Activated CD4-positive, alpha-beta T cell treated with anti-CD3 and anti-CD28 coated beads for 36 hours (primary cell): Measurements from ENCODE around the gene PUS3. TPM values are rescaled to one million over a fixed set of nuclear protein-coding genes. Genes with fewer than 3 reads are reported as not detected.
"Not testable (repeated sequence)": the region's sequence is repeated elsewhere in the genome, so short reads cannot be mapped to it uniquely, and the experiment has no call there.

Experiments used
- ATAC-seq: fragments of 200-7000 bp; cut with Tn5 transposase; one replicate; pipeline ENCODE4 v1.10.0; 2021; ENCODE audit warnings: mild to moderate bottlenecking, moderate library complexity
- CTCF ChIA-PET: fragments of 350-600 bp; sonication (Branson Sonifier 250); formaldehyde crosslinking; loops from one replicate; lab custom pipeline; 2021; ENCODE audit warnings: antibody characterized with exemption; lab: Charles Lee
- POLR2A ChIA-PET: fragments of 350-600 bp; sonication (Branson Sonifier 250); formaldehyde crosslinking; loops from one replicate; lab custom pipeline; 2021; ENCODE audit warnings: antibody characterized with exemption, inconsistent platforms; lab: Charles Lee
- DNase-seq: peaks from one replicate; pipeline ENCODE4 v3.0.0-alpha.2; 2020
- H3K27ac Mint-ChIP-seq: one replicate; pipeline ENCODE4 v1.8.0; 2021; ENCODE audit warnings: mixed read lengths
- H3K27me3 Mint-ChIP-seq: one replicate; pipeline ENCODE4 v1.8.0; 2021; ENCODE audit warnings: mixed read lengths
- H3K36me3 Mint-ChIP-seq: one replicate; pipeline ENCODE4 v1.8.0; 2021; ENCODE audit warnings: low read depth, mixed read lengths
- H3K4me1 Mint-ChIP-seq: one replicate; pipeline ENCODE4 v1.8.0; 2021; ENCODE audit warnings: mixed read lengths
- H3K4me3 Mint-ChIP-seq: one replicate; pipeline ENCODE4 v1.8.0; 2021; ENCODE audit warnings: mild to moderate bottlenecking, moderate library complexity, mixed read lengths
- H3K9me3 Mint-ChIP-seq: one replicate; pipeline ENCODE4 v1.8.0; 2021; ENCODE audit warnings: low read depth, mixed read lengths
- intact Hi-C, 2 experiments: fragments of 100-400 bp; cut with DNase I in 1 of 2; cut with micrococcal nuclease in 1 of 2; formaldehyde crosslinking; loops; one replicate each; pipeline versions ENCODE4 v1.14.2 to v1.15.1; 2022 to 2024; cut with DNase I, micrococcal nuclease
- total RNA-seq, 2 experiments: library from RNA; stranded (reverse); gene quantifications; one replicate each; pipeline ENCODE4 v1.2.3, GENCODE V29; 2021

PUS3 gene
- total RNA-seq, 2 experiments from 2014 or later, result 14.3 to 19.9 TPM

DNA sequence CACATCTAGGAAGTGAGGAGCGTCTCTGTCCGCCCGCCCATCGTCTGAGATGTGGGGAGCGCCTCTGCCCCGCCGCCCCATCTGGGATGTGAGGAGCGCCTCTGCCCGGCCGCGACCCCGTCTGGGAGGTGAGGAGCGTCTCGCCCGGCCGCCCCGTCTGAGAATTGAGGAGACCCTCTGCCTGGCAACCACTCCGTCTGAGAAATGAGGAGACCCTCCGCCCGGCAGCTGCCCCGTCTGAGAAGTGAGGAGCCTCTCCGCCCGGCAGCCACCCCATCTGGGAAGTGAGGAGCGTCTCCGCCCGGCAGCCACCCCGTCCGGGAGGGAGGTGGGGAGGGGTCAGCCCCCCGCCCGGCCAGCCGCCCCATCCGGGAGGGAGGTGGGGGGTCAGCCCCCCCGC lies 40.2 kb downstream of the PUS3 start:
- DNase-seq, H3K27me3 Mint-ChIP-seq, intact Hi-C loops, POLR2A ChIA-PET, H3K9me3 Mint-ChIP-seq, H3K36me3 Mint-ChIP-seq, CTCF ChIA-PET, H3K4me3 Mint-ChIP-seq, H3K27ac Mint-ChIP-seq, H3K4me1 Mint-ChIP-seq, ATAC-seq: not testable (repeated sequence)

DNA sequence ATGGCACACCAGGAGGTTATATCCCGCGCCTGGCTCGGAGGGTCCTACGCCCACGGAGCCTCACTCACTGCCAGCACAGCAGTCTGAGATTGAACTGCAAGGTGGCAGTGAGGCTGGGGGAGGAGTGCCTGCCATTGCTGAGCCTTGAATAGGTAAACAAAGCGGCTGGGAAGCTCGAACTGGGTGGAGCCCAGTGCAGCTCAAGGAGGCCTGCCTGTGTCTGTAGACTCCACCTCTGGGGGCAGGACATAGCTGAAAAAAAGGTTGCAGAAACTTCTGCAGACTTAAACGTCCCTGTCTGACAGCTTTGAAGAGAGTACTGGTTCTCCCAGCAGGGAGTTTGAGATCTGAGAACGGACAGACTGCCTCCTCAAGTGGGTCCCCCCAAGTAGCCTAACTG lies 45.3 kb downstream of the PUS3 start:
- H3K9me3 Mint-ChIP-seq, CTCF ChIA-PET: not testable (repeated sequence)

DNA sequence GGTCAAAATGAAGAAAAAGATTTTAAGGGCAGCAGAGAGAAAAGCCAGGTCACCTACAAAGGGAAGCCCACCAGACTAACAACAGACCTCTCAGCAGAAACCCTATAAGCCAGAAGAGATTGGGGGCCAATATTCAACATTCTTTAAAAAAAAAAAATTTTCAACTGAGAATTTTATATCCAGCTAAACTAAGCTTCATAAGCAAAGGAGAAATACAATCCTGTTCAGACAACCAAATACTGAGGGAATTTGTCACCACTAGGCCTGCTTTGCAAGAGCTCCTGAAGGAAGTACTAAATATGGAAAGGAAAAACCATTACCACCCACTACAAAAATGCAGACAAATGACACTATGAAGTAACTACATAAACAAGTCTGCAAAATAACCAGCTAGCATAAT lies 56.8 kb downstream of the PUS3 start:
- Mint-ChIP-seq H3K27ac (no peak overlapping the region), H3K4me1 (no peaks in the 10 kb centered on the region), H3K9me3 (peaks cover 25% of the 10 kb centered on the region), H3K27me3 (peaks cover 4% of the 10 kb centered on the region), H3K36me3 (peaks cover 10% of the 10 kb centered on the region), H3K4me3 (no peak overlapping the region)
- ChIA-PET POLR2A (no interaction called here), CTCF (no interaction called here)
- ATAC-seq (no peak), DNase-seq (no peak)
- intact Hi-C loops, result no loop called here

More for the DNA sequence above, 45.3 kb downstream of the PUS3 start:
- POLR2A ChIA-PET, ATAC-seq, H3K4me3 Mint-ChIP-seq, H3K4me1 Mint-ChIP-seq, DNase-seq, H3K36me3 Mint-ChIP-seq, intact Hi-C loops, H3K27ac Mint-ChIP-seq: not testable (repeated sequence)
- peaks cover 14% of the 10 kb centered on the region for H3K27me3 Mint-ChIP-seq

Other genes starting within 250 kb of the PUS3 start
- gene ACRV1, start 222.4 kb downstream of the PUS3 start, total RNA-seq, result not detected
- not detected for gene PATE1, start 156.9 kb downstream of the PUS3 start, total RNA-seq
- under 1 TPM in 1 of 2 experiments, not detected in 1; 0.16 TPM for gene PATE2, start 124.4 kb downstream of the PUS3 start, total RNA-seq
- not detected for gene PATE3, start 115.1 kb downstream of the PUS3 start, total RNA-seq
- not detected for gene PATE4, start 69.9 kb downstream of the PUS3 start, total RNA-seq
- 1 to 10 TPM; 7.2 to 9.3 TPM for gene HYLS1, start 15.5 kb downstream of the PUS3 start, total RNA-seq
- not detected for gene DDX25, start 1.3 kb upstream of the PUS3 start, total RNA-seq
- not detected for gene VSIG10L2, start 42.8 kb upstream of the PUS3 start, total RNA-seq
- gene CDON, start 159.7 kb upstream of the PUS3 start, total RNA-seq, result 1 to 10 TPM; 1.8 to 3.2 TPM